ENCODE measurements around the gene BAG5. TPM values are rescaled to one million over a fixed set of nuclear protein-coding genes. Genes with fewer than 3 reads are reported as not detected.
A peak's percentile ranks its signal among the peaks of the same experiment; 100 is the strongest.

BAG5 gene
- total RNA-seq, 2 donors from 2014 or later = 15.2 to 23.6 TPM

DNA sequence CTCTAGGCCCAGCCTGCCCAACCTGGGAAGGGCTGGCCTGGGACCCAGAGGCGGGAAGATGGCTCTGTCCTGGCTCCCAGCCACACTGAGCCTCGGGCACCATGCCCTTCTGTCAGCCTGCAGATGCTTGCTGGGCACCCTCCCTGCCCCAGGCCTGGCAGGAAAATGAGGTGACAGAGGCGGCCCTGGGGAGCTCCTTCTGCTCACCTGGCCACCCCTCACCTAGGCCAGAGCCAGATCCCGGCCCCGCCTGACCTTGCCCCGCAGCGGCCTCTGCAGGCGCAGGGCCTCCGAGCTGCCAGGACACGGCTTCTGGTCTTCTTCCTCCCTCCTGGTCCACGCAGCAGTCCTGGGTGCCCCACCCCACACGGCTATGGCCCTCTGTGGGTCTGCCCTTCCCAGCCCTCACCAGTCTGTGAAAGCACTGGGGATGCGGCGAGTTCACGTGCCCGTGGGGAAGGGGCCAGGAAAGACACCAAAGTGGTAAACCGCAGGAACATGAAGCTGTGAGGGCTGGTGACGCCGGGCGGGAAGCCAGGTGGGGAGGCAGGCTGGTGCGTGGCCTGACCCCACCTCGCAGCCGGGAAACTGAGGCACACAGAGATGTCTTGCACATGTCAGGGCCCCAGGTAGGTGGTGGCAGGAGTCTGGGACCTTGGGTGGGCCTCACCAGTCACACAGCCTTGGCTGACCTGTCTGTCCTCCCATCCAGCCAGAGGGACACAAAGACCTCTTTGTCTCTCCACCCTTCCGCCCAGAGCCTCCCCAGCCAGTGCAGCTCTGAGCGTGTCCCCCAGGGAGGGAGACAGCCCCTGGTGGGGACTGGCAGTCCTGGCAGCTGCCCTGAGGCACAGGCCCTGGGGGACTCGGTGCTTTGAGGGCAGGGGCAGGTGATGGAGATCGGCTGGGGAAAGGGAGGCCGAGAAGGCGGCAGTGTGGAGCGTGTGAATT is 12.8 kb downstream of the BAG5 start:
- DNase-seq (peak; percentile 42), ATAC-seq (peak; percentile 8 to 23)
- intact Hi-C loops (cut with DNase I) = loop anchor here in 1 of 2 donors (5.0 kb wide), 1 partner anchor 47 kb away; no protein-coding TSS in a partner anchor

DNA sequence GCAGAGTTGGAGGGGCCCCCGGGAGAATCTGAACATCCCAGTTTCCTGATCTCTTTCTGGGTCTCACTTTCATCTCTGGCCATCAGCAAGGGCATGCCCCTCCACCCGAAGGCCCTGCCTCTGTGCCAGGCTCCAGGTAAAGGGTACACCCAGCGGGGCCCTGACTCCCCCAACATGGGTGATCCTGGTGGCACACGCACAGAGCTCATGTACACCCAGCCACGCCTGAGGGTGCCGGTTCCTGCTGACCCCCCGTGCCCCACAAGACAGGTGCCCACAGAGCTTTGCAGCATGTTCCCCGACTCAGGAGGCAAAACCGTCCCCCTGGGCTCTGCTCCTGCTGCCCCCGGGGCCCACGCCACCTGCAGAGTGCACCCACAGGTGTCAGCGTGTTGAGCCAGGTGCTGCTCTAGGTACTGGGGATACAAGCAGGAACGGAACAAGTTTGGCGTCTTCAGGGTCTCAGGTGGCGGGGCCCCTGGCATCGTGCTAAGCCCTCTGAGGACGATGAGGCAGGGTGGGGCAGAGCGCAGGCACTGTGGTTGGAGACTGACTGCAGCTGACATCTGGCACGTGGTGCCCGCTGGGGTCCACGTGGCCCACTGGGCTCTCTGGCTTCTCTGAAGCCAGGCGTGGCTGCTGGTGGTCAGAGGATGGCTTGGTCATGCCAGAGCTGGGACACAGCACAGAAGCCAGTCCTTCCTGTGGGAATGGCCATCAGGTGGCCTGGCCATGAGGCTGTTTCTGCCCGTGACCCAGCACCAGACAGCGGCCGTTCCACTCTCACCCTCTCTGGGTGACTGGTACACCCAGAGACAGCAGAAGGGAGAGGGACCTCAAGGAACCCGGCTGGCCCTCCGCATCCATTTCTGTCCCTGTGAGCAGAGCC is 13.8 kb downstream of the BAG5 start:
- intact Hi-C loops (cut with DNase I) = loop anchor here in 1 of 2 donors (5.0 kb wide), 1 partner anchor 46 kb away; no protein-coding TSS in a partner anchor
- peak; percentile 18 for DNase-seq
- no peak for ATAC-seq

DNA sequence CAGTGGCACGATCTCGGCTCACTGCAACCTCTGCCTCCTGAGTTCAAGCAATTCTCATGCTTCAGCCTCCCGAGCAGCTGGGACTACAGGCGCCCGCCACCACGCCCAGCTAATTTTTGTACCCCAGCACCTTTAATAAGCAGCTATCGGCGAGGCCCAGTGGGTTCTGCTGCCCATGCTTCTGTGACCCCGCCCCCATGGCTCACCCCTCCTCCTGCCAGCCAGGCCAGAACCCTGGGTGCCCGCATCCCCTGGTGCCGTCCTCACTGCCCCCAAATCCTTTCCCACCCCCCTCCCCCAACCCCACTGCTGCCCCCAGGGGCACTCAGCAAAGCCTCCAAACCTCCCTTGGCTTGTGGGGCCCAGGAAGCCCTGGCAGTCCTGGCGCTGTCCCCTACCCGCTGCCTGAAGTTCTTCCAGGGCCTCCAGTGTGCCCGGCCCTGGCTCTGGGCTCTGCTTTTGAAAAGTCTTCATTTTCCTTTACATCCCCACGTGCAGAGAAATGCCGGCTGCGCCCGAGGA is 14.5 kb downstream of the BAG5 start:
- DNase-seq = peak; percentile 19
- ATAC-seq = no peak
- intact Hi-C loops (cut with DNase I) = loop anchor here in 1 of 2 donors (5.0 kb wide), 1 partner anchor 46 kb away; no protein-coding TSS in a partner anchor

DNA sequence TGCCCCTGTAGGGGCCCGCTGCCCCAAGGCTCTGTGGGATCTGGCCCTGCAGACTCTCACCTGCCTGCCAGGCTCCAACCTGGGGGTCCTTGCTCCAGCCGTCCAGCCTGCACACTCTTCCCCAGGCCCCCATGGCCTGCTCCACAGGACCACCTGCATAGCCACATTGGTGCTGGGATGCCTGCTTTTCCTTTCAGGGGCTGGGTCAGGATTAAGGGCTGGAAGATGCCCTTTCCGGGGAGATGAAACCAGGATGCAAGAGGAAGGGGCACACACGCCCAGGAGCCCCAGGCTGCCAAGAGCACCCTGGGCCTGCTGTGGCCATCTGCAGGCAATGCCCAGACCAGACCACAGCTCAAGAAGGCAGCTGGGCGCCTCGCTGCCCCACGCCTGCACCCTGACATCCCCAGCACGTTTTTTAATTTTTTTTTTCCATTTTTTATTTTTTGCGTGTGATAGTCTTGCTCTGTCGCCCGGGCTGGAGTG is 15.0 kb downstream of the BAG5 start:
- ATAC-seq = no peak
- peak; percentile 15 for DNase-seq
- intact Hi-C loops (cut with DNase I) = loop anchor here in 1 of 2 donors (5.0 kb wide), 1 partner anchor 45 kb away; no protein-coding TSS in a partner anchor

DNA sequence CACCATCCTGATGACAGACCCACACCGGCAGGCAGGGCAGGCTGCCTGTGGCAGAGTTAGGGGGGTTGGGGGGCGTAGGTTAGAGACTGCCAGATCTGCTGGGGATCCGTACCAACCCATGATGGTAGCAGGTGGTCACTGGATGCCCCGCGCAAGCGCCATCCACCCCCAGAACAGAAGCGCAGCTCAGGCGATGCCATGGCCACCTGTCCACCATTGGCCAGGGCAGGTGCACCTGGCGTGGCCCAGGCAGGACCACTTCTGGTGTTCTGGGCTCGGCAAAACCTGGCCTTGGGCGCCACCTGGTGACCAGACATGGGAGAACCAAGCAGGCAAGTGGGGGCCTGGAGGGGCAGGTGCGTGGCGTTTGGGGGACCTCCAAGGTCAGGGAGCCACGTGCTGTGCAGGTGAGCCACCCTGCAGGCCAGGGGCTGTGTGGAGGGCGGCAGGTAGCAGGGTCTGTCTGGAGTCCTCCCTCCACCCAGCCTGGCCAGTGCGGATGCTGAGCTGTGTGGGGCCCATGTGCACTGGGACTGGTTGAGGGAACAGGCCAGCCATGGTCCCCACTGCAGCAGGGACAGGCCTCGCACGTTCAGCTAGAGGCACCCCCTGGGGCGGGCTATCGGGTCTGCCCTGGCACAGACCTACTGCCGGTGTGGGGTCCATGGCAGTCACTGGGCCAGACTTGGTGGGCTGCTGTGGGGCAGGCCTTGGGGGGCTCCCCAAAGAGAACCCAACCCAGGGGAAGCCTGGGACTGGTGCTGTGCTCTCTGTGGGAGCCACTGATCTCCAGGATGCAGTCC is 15.6 kb downstream of the BAG5 start:
- intact Hi-C loops (cut with DNase I) = loop anchor here in 1 of 2 donors (5.0 kb wide), 1 partner anchor 45 kb away; no protein-coding TSS in a partner anchor
- ATAC-seq (peak in 1 of 2 donors; percentile 6), DNase-seq (peak; percentile 72)

DNA sequence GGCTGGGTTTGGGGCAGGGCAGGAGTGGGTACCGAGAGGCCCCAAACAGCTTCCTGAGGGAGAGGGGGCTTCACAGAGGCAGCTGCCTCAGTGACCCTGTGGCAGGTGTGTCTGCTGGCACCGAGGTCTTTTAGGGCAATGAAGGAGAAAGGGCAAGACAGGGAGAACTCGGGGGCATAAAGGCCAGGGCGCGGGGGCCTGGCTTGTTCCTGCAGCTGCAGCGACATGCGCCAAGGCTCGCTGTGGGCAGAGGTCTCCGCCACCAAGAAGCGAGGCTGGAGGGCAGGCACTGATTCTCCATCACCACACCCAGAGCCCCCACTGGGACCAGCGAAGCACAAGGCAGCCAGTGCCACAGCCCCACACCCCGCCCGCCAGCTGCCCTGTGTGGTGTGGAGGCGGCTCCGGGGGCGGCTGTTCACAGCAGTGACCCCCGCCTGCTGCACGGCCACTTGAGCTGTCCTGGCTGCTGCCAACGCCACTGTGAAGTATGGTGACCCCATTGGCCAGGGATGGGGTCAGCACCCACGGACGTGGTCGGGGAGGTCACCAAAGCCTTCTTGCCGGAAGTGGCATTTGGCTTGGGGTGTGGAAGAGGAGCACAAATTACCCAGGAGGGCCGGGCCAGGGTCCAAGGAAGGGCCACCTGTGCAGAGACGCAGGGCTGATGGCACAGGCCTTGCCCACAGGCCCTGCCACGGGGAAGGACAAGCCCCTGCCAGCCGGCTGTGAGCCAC is 16.4 kb downstream of the BAG5 start:
- intact Hi-C loops (cut with DNase I) = loop anchor here in 1 of 2 donors (2.0 to 5.0 kb wide), 2 partner anchors 27 to 44 kb away; no protein-coding TSS in a partner anchor
- DNase-seq (peak; percentile 23), ATAC-seq (no peak)

DNA sequence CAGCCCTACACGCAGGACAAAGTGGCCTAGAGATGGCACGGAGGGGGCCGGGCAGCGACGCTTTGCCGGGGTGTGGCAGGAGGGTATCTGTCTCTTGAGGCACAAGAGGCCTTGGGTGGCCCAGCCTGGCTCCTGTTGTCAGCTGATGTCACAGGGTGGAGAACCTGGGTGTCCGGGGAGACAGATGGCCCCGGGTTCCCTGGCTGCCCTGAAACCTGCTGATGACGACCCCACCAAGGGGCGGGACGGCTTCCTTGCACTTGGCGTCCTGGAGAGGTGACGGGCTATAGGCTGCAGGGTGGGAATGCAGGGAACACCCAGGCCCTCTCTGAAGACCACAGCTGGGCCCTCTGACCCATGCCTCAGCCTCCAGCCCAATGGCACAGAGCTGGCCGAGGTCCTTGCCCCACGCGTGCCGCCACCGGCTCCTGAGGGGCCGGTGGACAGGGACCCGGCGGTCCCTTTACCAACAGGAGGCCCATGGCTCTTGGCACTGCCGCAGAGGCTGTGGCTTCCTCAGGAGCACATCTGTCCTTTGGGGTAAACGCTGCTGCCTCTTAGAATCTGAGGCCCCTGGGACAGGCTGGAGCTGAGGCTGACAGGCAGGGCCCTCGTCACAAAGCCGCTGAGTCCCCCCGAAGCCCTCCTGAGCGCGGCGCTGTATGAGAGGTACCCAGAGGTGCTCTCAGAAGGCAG is 17.1 kb downstream of the BAG5 start:
- intact Hi-C loops (cut with DNase I) = loop anchor here in 1 of 2 donors (2.0 to 5.0 kb wide), 2 partner anchors 27 to 43 kb away; no protein-coding TSS in a partner anchor

DNA sequence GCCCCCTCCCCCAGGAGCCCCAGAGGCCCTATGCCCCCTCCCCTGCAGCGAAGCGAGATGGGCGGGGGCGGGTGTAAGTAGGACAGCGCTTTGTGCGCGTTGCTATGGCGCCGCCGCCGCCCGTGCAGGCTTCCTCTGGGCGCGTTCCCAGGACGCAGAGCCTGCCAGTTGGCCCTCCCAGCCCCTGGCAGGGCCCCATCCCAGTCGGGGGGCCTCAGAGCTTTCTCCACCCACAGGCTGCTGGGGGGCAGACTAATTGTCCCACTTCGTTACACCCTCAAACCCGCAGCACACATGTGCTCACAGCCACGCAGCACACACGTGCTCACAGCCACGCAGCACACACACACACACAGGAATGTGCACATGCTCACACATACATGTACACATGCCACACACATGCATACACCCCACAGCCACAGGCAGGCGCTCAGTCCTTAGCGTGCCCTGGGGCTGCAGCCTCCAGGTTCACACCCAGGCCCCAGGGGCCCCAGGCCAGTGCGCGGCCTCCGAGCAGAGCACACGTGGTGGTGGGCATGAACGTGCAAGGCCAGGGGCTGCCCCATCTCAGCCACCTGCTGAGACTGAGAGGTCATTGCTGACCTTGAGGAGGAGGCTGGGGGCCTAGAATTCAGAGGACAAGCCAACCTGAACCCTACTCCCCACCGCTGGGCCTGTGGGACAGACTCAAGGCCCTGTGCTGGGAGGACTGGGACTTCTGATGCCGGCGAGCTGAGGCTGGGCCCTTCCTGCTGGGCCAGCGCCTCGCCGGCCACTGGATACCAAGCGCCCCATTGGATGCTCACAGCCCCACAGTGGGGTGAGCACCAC is 17.9 kb downstream of the BAG5 start:
- intact Hi-C loops (cut with DNase I) = loop anchor here in 1 of 2 donors (2.0 to 5.0 kb wide), 2 partner anchors 26 to 42 kb away; no protein-coding TSS in a partner anchor
- ATAC-seq = peak; percentile 9 to 38
- peak; percentile 69 for DNase-seq

More for the DNA sequence above, 17.1 kb downstream of the BAG5 start:
- no peak for ATAC-seq
- DNase-seq = peak; percentile 22

DNA sequence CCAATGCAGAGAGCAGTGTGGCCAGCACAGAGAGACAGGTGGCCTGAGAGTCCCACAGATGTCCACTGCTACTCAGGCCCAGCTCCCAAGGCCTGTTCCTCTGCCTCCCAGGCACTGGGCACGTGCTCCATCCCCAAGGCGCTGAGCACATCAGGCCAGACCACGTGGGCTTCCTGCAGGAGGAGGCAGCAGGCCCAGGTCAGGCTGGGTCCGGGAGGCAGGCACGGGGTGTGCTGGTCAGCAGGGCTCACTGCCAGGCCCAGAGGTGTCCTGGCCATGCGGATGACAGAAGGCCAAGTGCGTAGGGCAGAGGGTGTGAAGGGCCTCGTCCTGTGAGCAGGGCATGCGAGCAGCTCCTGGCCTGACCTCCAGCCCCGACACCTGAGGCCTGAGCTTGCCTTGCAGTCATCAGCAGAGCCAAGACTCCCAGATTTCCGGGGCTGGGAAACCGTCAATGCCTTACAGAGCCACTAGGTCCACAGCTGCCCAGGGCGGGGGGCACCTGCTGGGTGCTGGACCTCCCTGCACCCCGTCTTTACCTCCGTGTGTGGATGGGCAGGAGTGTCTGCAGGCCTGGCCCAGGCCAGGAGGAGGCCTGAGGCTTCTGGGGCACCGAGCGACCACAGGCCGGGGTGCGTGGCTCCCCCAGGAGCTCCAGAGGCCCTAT is 18.6 kb downstream of the BAG5 start:
- ATAC-seq (peak; percentile 2 to 13), DNase-seq (peak; percentile 33)
- intact Hi-C loops (cut with DNase I) = loop anchor here in 1 of 2 donors (2.0 kb wide), 1 partner anchor 25 kb away; no protein-coding TSS in a partner anchor

DNA sequence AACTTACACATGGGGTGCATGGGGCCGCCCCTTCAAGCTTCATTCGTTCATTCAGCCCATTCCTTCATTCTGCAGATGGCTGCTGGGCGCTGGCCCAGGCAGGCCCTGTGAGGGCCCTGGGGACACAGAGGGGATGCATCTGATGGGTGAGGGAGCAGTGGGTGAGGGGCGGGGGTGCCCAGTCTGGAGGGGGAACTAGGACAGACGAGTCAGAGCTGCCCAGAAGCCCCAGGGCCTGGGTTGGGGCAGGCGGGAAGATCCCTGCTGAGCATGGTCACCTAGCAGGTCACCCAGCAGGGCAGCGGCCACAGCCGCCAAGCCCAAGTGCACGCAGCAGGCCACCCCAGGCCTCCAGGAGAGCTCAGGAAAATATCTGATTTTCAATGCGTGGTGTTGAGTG is 19.3 kb downstream of the BAG5 start:
- no peak for ATAC-seq
- intact Hi-C loops (cut with DNase I) = no loop called here
- DNase-seq = peak; percentile 24

DNA sequence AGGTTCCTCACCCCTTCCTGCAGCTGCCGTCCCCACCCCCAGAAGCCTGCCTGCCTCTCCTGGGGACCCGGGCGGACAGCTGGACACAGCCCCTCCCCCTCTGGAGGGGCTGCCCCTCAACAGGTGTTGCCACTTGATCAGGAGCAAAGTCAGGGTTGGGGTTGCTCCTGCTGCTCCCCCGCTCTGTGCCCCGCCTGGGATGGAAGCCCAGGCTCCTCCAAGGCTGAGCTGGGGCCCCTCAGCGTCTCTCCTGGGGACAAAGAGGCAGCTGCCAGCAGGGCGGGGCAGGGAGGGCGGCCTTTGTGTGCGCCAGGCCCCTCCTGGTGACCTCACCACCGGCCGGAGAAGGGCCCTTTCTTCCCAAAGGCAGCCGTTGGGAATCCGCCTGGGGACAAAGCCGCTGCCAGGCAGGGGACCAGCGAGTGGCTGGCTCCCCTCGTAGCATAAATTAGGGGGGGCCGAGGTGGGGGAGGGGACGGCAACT is 19.8 kb downstream of the BAG5 start:
- intact Hi-C loops (cut with DNase I) = no loop called here
- DNase-seq (peak; percentile 75), ATAC-seq (peak; percentile 16 to 31)

DNA sequence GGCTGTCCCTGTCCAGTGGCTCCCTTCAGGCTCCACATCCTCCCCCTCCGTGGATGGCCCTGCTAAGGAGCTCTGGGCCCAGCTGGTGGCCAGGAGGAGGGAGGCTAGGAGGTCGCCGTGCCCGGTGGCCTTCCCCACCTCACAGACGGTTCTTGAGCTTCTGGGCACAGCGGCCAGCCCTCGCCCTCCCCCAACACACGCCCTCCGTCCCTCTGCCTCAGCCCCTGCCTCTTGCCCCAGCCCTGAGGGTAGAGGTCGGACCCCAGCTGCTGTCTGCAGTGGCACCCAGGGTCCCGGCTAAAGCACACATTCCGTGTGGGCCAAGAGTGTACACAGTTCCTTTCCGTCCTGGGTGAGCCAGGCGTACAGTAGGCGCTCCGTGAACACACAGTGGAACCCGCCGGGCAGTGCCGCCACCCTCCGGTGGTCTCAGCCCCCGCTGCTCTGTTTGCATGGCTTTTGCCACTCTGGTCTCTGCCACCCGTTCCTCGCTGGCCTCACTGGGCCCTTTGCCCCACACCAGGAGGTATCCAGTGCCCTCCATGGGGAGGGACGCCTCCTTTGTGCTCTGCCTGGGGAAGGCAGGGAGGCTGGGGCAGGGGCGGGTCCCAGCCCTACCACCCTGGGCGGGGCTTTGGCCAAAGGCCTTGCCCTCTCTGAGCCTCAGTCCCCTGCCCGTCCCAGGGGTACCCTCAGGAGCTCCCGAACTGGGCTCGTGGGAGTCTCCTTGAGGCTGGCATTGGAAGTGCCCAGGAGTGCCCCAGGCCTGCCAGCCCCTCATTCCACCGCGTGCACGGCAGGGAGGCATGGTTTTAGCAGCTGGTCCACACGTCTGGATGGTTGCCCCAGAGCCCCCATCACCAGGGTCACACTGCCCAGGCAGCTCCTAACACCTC is 20.5 kb downstream of the BAG5 start:
- ATAC-seq (peak; percentile 1 to 10), DNase-seq (peak; percentile 33)
- intact Hi-C loops (cut with DNase I) = no loop called here

DNA sequence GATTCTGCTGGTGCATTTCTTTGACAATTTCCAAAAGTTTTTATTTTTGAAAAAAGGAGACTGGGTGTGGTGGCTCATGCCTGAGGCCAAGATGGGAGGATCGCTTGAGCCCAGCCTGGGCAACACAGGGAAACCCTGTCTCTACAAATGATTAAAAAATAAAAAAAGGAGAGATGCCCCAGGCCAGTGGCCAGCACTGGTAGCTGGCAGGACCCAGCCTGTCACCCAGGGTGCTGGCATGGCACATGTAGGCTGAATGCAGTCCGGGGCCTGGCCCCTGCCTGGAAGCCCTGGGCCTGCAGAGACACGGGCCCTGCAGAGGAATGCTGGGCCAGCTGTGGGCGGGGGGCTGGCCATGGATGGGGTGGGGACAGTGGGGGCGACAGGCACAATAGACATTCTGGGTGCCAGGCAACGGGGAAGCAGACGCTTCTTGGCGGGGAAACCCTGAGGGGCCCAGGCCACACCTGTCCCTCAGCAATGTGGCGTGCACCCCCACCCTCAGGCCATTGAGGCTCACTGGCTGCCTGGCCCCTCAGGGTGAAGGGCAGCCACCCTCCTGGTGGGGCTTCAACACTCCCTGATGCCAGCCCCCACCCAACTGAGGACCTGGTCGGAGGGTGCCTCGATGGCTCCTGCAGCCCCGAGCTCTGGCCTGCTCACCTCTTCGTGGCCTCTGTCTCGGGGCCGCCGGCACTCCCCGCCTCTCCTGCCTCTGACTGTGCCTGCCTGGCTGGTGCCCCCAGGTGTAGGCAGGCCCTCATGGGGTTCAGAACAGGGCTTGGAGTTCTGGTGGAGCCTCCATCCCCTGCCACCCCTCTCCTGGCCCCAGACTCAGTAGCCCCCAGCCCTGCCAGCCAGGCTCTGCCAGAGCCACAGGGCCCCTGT is 21.4 kb downstream of the BAG5 start:
- peak; percentile 24 for DNase-seq
- no peak for ATAC-seq
- intact Hi-C loops (cut with DNase I) = no loop called here
